GM19351 (cell line): Measurements from ENCODE around the gene NAT9.

Experiments
- ATAC-seq: cut with Tn5 transposase; IDR thresholded peaks from one replicate; pipeline ENCODE4 v1.9.1; 2021; ENCODE audit warnings: mild to moderate bottlenecking, moderate library complexity; ENCODE audit not compliant: unreplicated experiment

The NAT9 gene

DNA sequence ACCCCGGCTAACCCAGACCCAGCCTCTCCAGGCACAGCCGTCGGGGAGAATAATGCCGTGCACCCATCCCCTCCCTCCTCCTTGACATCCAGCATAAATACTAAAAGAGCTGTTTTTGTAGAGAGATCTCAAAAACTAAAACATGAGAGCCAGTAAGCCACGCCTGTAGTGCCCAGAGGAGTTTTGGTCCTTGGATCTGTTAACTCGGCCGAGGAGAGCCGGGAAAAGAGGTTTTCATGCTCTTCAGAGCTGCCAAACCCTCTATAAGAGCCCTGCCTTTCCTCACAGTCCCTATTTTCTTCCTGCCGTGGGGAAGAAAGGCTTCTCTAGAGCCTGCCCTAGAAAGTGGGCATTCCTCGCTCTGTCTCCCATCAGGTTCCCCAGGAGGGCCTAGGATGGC is 30.2 kb upstream of the NAT9 start:
- ATAC-seq = no peak

DNA sequence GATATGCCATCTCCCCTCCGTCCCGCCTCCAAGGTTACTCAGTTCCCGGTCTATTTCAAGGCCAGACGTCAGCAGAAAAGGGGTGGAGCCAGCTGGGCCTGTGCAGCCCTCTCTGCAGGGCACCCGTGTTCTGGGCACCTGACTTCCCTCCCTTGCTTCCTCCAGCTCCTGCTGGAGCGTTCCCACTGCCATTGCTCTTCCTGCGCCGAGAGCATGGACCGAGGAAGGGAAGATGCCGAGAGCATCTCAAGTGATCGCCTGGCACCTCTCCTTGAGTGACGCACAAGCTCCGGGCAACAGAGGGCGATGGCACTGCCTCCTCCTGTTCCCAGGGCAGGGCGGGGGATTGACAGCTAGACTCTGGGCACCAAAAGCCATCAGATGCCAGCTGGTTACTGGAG is 29.4 kb upstream of the NAT9 start:
- ATAC-seq = no peak

DNA sequence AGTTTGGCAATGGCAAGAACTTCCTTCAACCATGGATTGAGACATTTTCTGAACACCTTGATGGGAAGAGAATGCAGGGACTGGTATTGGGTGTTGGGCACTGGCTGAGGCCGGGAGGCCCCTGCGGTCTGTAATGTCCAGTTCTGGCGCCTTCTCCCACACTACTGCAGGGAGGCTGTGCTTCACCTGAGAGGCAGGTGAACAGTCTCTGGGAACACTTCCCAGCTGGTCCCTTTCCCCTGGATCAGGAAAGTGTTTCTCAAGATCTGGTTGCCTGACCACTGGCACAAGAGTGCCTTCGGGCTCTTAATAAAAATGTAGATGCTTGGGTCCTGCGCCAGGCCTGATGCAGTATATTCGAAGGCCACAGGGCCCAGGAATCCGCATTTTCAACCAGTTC is 28.5 kb upstream of the NAT9 start:
- no peak for ATAC-seq

DNA sequence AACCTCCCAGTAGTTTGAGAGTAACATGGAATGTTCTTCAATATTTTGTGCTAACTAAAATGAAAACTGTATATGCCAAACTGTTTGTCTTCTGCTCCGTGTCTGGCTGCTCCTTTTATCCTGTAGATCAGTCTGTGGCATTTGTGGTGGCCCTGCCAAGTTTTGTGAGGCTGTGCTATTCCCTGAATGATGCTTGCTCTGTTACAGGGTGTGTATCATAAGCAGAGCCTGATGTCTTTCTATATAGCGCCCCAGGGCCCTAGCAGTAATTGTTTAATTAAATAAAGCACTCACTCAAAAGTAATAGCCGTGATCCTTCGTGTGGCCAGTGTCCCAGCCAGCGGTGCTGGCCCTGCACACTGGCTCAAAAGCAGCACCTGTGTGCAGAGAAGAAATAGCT is 27.8 kb upstream of the NAT9 start:
- no peak for ATAC-seq

DNA sequence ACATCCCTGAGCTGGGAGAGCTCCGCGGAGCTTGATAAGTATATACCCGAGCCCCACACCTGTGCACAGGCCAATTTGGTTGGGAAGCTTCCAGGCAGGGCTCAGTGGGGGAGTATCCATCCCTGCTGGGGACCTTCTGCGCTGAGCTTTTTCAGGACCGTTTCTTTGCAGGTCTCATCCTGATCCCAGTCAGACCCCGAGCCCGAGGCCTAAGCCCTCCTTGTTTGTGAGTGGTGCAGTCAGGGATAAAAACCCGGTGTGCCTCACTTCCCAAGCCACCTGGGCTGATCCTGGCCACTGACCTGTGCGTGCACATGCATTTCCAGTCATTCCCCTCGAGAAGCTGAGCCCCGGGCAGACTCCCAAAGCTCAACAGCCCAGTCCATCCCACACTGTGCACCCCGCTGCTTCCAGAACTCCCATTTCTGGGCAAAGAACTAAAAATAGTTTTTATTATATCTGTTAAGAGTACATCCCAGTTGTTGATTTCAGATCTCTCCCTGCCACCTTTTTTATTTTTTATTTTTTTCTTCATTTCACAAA is 27.3 kb upstream of the NAT9 start:
- no peak for ATAC-seq

DNA sequence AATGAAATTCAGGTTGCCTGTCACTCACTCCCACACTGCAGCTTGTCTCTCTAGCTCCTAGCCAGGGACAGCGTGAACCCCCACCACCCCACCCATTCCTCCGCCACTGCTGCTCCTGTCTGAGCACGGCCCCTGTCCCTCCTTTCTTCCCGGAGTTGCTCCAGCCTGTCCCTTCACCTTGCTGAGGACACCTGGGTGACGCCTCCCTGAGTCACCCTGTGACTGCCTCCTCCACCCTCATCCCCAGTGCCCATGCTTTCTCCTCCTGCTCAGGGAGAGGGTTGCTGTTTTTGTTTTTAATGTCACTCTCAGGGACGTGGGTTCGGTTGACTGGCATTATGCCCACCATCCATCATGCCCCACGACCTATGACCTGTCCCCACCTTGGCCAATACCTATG is 25.8 kb upstream of the NAT9 start:
- ATAC-seq = no peak

DNA sequence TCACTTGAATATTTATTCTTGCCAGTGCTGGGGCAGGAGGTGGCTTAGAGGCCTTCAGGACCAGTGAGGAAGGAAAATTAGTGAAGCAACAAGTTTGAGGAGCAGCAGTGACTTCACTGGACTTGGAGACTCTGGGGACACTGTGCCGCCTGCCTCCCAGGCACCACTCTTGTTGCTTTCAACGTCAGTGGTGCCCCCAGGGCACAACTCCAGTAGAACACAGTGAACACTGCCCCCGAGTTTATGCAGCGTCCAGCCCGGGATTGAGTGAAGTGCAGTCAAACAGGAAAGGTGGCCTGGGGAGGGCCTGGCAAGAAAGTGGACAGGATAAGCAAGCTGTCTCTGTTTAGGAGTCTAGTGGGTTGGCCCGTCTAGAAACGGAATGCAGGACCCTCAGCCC is 24.4 kb upstream of the NAT9 start:
- no peak for ATAC-seq

DNA sequence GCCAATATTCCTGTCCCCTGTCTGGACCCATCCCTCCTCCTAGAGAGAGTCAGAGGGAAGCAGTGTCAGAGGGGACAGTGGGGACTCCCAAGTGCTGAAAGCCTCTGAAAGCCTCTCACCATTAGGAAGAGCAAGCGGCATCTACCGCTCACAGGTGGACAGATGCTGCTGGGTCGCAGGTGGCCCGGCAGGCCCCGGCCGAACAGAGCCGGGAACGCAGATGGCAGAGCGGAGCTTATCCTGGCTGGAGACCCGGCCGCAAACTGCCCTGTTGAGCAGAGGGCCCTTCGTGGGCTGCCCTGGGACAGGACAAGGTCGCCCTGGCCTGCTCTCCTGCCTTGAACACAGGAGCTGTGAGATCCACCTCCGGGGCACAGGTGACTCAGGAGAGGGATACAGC is 23.0 kb upstream of the NAT9 start:
- ATAC-seq = no peak

DNA sequence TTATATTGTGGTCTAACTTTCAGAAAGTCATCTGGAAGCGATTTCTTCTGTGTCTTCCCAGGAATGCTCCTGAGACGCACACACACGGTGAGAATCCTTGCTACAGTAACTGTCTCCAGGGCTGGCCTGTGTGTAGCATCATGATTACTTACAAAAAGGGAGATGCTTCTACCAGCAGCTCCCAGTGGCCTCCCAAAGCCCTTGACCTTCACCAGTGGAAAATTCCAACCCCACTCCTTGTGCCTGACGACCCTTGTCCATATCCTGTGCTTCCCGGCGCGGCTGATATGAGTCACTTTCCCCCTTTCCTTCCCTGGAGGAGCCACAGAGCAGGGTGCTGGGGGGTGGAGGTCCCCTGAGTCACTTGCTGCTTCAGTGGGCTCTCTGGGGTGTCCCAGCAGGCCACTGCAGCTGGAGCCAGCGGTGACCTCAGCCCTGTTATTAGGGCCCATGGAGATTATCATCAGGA is 22.1 kb upstream of the NAT9 start:
- no peak for ATAC-seq

DNA sequence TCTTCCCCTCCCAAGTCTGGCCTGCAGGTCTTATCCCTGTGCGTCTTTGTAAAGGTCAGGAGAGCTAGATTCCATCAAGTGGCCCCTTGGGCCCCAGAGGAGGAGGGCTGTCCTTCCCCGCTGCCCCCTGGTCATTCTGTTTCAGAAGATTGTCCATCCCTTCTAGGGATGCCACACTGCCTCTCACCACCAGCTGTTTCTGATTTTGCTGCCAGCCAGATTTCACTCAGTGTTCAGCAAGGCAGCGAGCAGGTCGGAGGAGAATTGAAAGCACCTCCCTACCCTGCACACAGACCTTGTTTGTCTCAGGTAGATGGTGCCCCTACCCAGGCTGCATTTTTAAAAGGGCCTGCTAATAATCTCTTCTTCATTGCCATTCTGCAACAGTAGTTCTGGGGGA is 21.7 kb upstream of the NAT9 start:
- ATAC-seq = no peak

DNA sequence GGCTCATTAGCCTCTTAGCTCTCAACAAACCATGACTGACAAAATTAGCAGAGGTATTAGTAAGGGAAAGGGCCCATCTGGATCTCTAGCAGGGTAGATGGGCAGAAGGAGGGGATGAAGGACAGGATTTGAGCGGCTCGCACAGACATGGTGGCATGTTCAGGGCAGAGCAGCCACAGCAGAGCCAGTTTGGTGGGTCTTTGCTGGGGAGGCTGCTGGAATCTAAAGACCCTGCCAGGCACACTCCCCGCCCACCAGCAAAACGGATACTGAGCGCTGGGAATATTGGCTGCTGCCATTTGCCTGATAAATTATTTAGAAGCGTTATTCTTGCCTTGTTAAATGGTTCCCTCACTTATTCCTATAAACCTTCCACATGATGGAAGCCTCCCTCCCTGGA is 20.7 kb upstream of the NAT9 start:
- ATAC-seq = no peak

DNA sequence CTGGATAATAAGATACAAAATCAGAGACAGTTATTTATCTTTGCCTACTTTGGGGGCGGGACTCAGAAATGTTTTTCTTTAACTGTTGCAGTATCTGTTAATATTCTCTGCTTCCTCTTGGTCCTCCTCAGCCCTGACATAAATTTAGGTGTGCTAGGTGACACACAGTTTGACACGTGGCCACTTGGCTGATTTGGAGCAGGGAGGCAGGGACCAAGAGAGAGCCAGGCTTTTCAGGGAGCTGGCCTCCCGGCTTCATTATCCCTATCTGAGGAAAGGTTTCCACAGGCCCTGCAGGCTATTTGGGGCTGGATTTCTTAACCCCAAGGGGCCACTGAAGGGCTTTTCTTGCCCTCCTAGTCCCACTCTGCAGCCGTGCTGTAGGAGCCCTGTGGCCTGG is 20.1 kb upstream of the NAT9 start:
- no peak for ATAC-seq

DNA sequence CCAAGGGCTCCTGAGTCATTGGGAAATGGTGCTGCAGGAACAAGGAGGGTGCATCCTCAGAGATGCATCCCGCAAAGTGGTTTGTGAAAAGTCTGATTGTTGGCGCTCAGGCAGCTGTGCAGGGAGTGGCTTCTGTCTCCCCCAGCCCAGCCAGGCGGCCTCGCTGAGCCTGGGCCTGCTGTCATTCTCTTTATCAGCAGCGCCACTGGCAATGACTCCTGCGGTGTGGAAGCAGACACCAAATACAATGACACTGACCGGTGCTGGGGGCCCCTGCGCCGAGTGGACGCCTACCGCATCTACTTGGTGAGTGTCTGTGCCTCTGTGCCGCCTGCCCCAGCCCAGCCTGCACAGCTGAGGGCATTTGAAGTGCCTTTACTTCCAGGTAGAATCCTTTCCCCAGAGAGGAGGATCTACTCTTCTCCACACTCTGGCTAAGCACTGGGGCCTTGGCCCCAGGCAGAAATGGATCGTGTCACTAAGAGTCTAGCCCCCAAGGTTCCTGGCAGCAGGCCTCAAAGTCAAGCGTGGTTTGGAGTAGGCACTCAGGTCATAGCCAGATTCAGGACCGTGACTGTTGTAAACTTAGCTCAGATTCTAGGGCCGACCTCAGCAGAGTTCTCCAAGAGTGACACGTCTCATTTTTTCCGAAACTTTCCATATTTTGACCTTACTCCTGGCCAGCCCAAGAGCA is 19.3 kb upstream of the NAT9 start:
- no peak for ATAC-seq

DNA sequence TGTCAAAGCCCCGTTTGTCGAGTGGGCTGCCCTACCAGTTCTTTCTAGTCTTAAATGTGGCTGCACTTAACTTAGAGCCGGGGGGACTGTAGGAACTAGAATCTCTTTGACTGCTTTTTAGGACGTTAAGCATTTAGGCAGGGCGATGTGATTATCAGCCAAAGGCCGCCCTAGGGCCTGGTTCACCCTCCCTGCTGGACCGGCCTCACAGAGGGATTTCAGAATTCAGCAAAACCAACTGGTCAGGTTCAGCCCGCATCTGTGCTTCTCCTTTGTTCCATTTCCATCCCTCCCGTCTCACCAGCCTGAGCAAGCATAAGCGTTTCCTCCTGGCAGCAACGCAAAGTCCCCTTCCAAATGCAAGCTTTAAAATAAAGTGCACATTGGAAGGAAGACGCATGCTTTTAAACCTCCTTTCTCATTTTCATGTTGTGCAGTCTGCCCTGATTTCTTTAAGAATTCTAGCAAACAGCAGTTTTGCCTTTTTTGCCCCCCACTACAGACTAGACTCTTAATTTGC is 16.5 kb upstream of the NAT9 start:
- ATAC-seq = no peak

DNA sequence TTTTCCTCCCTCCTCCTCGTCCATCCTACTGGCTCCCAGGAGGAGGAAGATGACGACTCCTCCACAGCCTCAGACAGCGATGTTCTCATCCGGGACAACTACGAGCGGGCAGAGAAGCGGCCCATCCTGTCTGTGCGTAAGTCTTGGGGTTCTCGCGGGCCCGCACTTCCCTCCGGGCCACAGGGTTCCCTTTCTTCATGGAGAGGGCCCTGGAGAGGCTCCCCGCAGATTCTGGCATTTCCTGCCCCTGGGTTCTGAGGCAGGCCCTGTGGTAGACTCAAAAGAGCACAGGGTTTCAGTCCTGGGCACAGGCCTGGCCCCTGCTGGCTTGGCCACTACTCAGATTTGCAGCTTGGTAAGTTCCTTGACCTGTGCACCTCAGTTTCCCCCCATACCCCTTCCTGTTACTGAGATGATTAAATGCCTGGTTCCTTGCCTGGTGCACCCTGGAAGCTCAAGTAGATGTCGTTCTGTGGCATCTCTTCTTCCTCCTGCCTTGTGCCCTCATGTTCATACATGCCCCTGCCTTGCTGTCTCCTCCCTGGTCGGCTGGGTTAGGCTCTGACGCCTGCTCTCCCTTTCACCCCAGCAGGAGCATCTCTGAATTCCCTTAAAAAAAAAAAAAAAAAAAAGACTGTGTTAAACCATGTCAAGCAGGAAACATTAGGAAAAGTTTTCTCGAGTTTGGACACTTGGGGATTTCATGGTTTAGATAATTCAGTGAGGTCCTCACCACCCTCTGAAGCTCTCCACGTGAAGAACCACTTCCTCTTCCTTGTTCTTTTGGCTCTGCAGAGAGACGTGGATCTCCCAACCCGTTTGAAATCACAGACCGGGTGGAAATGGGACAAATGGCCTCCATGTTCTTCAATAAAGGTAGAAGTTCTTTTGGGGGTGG is 14.3 kb upstream of the NAT9 start:
- no peak for ATAC-seq

DNA sequence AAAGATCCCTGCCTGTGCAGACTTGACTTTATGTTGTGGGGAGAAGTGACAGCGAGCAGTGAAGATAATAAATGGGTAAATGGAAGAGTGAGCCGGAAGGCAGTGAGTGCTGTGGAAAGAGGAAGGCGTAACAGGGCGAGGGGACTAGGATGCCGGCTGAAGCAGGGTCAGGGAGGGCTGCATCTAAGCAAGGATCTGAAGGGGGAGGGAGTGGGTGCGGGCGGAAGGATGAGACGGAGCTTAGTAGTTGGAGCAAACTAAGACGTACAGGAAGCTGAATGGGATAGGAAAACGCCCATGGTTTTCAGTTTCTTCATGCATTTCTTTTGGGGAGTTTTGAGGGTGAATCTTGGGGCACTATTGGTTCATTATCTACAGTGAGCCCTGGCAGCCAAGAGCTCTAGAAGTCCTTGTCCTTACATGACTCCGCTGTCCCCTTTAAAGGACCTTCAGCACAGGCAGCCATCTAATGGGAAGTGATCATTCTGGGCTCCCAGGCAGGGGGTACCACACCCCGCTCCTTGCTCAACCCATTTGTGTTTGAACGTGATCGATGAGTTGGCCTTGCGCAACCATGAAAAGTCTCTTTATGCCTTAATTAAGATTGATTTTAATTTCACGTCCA is 10.4 kb upstream of the NAT9 start:
- ATAC-seq = no peak

DNA sequence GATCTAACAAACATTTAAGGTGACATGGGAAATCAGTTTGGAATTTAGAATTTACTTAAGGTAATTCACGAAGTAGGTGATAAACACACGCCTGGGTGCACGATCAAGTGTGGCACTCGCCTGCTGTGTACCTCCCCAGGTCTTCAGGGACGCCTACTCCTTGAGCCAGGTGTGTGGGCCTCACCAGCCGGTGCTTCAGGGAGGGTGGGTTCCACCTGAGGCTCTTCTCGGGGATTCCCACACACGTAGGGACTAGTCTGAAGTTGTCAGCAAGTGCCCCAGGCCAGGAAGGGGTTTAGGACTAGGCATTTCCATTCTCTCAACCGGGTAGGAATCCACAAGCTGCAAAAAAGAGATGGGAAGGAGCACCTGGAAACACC is 9.8 kb upstream of the NAT9 start:
- ATAC-seq = no peak

DNA sequence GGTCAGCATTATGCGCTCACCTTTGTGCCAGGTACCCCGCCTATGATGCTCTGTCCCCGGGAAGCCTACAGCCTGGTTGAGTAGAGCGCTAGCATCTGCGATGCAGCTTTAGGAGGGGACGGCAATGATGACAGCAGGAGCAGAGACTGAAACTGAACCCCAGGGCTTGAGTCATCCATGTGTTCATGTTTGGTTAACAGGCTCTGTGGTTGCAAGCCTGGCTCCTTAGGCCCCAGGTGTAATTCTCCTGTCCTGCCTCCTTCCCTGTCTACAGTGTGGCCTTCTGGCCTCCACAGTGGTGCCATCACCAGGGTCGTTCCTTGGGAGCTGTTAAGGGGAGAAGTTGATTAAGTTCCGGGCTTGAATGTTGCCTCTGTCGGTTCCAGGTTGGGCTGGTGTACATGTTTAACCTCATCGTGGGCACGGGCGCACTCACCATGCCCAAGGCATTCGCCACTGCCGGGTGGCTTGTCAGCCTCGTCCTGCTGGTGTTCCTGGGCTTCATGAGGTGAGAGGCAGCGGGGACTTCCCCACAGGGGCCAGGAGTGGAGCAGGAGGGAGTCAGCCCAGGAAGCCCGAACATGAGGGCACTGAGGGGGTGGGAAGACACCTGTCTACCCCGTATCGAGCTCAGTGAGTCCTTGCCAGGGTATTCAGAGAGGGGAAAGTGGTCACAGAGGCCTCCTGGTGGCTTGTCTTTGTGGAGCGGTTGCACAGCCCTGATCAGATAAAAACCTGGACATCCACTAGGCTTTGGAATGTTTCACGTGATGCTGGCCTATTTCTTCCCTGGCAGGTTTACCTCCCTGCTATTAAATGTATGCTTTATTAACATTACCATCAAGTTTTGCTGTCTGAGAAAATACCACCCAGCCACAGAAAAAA is 9.2 kb upstream of the NAT9 start:
- ATAC-seq = no peak

DNA sequence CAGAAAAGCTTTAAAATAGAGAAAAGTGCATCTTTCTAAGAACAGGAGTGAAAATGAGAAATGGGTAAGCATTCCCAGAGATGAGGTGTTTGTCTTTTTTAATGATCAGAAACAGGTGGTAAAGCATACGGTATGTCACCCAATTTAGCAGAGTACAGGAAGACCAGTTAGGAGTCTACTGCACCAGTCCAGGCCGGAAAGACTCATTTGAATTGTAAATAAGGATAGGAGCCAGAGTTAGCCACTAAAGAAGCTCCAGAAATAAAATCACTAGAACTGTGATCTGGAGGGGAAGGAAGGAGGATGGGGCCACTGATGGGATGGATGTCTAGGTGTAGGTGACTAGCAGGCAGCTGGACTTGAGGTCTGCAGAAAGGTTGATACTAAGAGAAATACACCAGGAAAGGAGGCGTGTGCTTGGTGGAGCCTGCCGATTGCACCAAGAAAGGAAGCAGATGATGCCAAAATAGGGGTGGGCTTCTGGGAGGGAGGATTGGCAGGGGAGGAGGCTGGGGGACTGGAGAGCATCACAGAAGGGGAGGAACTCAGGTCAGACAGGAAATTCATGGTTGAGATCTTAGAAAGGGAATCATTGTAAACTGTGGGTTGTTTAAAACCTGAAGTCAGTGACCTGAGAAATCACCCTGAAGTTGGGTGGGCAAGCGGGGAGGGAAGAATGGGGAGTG is 8.1 kb upstream of the NAT9 start:
- ATAC-seq = no peak

DNA sequence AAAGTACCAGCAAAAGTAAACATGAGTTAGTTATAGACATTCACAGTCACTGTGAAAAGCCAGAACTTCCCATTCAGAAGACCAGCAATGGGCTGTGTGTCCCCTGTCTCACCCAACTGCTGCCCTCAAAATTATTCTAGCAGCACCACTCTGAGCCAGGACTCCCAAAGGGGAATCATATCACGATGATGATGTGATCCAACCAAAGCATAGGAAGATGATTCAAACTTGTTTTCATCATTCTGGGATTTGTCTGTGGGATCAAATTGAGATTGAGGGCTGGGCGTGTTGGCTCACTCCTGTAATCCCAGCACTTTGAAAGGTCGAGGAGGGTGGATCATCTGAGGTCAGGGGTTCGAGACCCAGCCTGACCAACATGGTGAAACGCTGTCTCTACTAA is 6.4 kb upstream of the NAT9 start:
- no peak for ATAC-seq
